Eye (tissue), 1 donor: Measurements from ENCODE around the gene ATRIP.

Experiments
- DNase-seq: peaks from one replicate; pipeline ENCODE4 v3.0.0-alpha.2; 2015

The ATRIP gene

DNA sequence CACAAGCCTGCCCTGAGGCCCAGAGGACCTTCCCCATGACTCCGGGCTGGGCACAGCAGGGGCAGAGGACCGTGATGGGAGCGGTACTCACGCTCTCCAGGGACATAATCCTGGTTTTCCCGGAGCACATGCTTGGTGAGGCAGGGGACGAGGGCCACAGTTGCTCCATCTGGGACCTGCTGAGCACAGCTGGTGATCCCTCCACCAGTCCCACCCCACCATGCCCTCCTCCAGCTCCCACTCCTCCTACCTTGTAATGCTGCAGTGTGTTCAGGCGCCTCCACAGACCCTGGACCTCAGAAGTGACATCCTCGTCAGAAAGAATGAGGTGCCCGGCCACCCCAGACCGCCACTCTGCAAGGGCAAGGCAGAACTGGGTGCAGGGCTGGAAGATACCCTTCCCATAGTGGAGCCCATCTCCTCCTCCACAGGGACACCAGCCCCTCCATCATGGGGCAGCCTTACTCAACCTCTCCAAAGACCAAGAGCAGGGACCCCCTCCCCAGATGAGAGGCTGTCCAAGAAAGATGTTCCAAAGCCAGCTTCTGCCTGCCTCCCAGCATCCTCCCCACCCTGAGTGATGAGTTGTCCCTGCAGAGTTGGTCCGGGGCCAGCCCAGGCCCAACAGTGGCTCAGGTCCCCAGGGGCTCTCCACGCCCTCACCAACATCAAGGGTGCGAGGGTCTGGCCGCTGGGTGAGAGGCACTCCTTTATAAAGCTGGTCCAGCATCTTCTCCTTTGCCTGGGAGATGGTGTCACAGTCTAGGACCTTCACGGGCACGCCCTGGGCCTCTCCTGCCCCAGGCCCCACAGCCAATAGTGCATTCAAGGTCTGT lies 36.1 kb upstream of the ATRIP start:
- no peak for DNase-seq

GRCh38 chr3:48411041-48411588 lies 35.4 kb upstream of the ATRIP start:
- DNase-seq, result no peak

- DNase-seq, result no peak
These were observed 34.7 kb upstream of the ATRIP start for GRCh38 chr3:48411606-48412374.

DNA sequence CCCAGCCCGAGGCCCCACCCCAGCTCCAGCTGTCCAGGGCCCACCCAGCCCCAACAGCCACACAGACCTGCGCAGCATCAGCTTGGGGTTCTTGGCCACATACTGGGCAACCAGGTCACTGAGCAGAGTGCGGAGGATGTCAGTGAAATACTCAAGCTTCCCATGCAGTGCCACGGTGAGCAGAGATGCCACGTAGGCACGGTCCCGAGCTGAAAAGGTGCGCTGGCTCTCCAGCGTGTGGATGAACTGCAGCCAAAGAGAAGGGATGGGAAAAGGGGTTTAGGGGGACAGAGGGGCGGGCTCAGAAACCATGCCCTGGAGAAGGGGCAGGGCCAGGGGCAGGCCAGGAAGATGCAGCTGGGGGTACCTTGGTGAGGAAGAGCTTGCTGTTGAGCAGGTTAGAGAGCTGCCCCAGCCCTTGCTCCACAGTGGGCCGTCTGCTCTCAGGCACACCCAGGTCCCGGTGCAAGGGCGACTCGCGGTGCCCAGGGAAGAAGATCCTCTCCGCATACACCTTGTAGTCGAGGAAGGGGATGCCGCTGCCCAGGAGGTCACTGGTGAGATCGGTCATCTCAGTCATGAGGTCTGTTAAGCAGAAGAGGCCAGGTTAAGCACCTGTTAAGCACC lies 34.0 kb upstream of the ATRIP start:
- DNase-seq, result no peak

DNA sequence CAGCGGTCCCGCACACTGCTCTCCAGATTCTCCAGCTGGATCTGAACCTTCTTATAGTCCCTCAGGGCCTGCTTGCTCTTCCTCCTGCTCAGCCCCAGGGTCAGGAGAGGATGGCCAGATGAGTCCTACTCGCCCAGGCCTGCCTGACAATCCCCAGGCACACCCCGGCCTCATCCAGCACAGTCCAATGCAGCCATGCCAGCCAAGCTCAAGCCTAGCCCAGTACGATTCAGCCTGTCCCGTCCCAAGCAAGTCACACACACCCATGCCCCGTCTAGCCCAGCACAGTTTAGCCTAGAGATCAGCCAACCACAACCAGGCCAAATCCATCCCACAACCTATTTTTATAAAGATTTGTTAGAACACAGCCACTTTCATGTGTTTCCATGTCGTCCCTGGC lies 33.5 kb upstream of the ATRIP start:
- DNase-seq, result no peak

DNA sequence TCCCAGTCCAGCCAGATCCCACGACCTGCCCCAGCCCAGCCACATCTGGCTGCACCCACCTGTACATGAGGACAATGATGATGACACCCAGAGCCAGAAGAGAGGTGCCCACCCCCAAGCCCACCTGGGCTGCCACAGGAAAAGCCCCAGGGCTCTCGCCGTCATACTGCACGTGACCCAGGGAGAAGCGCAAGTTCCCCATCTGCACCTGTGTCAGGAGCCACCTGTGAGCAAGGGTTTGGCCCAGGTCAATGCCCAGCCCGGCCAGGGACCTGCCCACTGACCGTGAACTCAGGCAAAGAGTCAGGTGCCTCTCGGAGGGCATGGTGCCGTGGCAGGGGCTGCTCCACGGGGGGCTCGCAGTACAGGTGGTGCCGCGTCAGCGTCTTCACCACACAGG lies 32.9 kb upstream of the ATRIP start:
- no peak for DNase-seq

DNA sequence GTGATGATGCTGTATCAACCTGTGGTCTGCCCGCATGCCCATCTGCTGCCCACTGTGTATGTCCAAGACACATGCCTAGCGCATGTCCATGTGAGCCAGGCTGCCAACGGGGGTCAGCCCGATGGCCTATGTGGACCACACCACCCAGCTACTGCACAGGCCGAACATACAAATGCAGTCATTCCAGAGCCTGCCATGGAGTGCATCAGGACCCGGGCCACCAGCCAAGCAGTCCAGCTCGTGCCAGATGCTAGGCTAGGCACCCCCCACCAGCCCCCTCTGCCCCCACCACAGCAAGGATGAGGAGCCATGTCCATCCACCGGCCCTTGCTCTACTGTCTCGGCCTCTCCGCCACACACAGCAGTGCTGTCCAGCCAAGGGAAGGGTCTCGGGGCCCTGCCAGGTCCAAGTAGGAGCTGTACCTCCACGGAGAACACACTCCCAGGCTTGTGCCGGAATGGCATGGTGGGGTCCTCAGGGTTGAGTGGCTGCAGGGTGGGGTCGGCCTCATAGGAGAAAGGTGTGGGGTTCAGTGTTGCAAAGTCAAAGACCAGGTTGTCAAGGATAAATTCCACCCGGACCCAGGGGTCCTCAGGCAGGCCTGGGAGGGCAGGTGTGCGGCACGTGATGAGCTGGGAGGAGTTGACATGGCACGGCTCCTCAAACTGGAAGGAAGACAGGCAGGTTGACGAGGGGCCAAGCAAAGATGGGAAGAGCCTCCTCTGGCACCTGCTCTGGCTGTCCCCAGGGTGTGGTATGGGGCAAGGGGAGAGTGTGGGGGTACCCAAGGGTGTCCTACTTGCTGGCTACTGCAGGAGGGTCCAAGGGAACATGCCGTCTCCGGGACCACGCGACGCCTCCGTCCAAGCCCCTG lies 31.9 kb upstream of the ATRIP start:
- no peak for DNase-seq

GRCh38 chr3:48415251-48415953 lies 31.1 kb upstream of the ATRIP start:
- DNase-seq, result no peak

GRCh38 chr3:48416091-48416505 lies 30.4 kb upstream of the ATRIP start:
- DNase-seq, result no peak

DNA sequence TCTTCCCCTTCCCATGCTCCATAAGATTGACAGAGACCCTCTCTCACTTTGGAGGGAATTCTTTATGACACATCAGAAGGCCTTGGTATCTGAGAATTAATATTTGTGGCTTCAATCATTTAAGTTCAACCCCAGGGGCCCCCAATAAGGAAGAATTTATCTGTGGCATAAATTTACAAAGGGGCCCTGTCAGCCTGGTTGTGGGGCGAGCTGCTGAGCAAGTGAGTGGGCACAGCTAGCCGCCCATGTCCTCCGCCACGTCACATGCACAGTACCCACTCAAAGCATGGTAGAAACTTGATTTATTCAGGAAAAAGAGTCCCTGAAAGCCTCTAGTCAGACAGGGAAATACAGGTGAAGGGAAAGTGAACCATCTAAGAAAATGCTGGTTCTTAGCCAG lies 30.0 kb upstream of the ATRIP start:
- DNase-seq, result no peak

DNA sequence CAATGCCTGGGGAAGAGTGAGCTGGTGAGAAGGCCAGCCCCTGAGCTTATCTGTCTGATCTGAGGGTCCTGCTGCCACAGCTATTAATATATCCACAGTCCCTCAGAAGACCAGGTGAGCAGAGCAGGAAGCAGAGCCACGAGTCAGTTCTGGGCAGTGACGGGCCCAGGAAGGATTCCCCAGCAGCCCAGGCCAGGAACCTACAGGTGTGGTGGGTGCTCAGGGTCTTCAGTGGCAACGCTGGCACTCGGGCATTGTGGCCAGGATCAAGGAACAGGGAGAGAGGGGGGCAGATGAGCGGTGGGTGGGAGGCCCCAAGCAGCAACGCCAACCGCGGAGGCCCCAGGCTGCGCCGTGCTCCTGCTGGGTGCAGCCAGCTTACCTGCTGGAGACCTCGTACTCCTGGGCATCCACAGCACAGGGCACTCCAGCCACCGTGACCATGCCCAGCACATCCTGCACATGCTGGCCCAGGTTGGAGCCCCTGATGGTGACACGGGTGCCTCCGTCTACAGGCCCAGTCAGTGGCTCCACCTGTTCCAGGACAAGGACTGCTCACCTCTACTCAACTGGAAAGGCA lies 28.9 kb upstream of the ATRIP start:
- DNase-seq, result no peak

DNA sequence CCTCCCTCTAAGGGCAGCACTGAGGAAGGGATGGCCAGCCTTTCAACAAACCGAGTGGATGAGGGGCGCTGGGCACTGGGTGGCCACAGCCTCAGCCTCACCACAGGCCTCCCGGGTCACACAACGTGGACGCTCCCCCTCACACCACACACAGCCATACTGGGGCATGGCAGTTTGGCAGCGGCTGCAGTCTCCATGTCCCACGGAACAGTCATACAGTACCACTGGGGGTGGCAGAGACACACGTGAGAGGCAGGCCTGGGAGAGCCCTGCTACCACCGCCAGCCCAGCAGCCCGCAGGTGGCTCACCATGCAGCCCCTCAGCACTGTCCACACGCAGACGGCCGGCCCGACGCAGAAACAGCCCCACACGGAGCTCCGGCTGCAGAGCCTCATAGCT lies 28.4 kb upstream of the ATRIP start:
- no peak for DNase-seq

GRCh38 chr3:48418651-48419050 lies 27.9 kb upstream of the ATRIP start:
- DNase-seq, result no peak

DNA sequence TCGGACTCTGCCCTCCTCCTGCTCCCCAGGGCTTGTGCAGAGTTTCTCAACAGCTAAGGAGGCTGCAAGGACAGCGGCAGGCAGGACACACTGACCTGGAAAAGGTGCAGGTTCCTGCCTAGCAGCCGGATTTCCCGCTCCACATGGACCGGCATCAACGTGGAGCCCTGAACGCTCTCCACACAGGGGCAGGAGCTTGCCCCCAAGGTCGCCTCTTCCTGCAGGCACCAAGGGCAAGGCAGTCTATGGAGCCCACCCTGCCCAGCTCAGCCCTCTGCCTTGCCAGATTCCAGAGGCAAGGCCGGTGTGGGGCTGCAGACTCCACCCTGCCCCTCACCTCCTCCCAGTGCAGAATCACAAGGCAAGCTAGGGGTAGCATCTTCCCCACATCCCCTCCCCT lies 27.4 kb upstream of the ATRIP start:
- no peak for DNase-seq

GRCh38 chr3:48419597-48419996 lies 26.9 kb upstream of the ATRIP start:
- DNase-seq, result no peak

- no peak for DNase-seq
These were observed 26.0 kb upstream of the ATRIP start for GRCh38 chr3:48420561-48420960.

GRCh38 chr3:48422272-48422671 lies 24.3 kb upstream of the ATRIP start:
- no peak for DNase-seq

DNA sequence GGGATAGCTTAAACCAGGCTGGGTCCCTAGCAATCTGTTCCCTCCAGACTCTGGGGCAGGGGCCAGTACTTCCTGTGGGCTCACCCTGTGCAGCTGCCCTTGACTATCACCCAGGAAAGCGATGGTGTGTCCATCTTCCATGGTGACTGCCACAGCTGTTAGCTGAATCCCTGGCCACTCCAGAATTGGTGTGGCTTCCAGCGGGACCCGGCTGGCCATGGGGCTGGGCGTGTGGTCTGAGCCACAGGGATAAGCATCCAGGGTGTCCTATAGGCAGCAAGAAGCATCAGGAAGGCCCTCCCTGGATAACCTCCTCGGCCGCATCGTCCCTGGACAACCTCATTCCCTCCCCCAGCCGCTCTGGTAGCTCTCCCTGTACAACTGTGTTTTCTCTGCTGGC lies 23.9 kb upstream of the ATRIP start:
- DNase-seq, result no peak

- DNase-seq, result no peak
These were observed 23.2 kb upstream of the ATRIP start for GRCh38 chr3:48423241-48423882.

DNA sequence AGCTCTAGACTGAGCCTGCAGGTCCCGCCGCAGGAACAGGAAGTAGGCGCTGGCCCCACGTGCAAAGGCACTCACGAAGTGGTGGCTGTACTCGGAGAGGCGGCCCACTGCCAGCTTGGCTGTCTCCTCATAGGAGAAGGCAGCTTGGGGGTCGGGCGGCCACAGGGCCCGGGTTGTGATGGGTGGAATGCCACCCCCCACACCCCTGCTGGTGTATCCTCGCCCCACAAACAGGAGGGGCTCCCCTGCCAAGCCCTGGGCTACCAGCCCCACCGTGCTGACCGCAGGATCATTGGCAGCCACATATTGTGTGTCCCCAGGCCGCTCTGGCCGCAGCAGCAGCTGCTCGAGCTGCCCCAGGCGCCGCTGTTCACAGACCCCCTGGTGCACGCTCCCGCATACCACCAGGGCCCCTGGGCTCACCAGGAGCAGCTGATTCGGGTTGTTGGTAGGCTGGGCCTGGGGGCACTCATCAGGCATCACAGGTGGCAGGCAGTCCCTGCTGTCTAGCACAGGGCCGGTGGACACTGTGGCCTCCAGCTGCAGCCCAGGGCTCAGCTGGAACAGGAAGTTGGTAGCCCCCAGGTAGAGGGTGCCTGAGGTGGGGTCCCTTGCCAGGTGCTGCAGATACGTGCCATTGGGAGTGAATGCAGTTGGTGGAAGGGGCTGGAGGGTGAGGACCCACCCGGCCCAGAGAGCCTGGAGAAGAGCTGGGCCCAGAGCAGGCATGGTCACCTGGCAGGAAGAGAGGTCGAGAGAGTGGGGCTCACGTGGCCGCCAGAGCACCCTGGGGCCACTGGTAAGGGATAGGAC lies 22.4 kb upstream of the ATRIP start:
- DNase-seq, result no peak
